Neural progenitor cell (in vitro differentiated cells): ENCODE results near the gene VPS13D.

Source experiments
- CTCF ChIP-seq: fragments of 200-600 bp; sonication (generic); IDR thresholded peaks from 2 replicates; pipeline ENCODE4 v1.5.1; 2017; ENCODE audit warnings: antibody characterized with exemption, mild to moderate bottlenecking
- EZH2phosphoT487 ChIP-seq: fragments of 200-600 bp; sonication (generic); IDR thresholded peaks from 2 replicates; pipeline ENCODE4 v1.6.1; 2017; ENCODE audit warnings: antibody characterized with exemption

- TF ChIP-seq EZH2phosphoT487 (no peak), CTCF (no peak)
Observed at GRCh38 chr1:12333036-12333785, 103.4 kb downstream of the VPS13D start.
